H1 (cell line): ENCODE results near the gene UBASH3A. TPM values are rescaled to one million over a fixed set of nuclear protein-coding genes. Genes with fewer than 3 reads are reported as not detected.

Experiments used
- CTCF ChIA-PET: fragments of 300-600 bp; sonication (Branson Sonifier 250); formaldehyde crosslinking; loops from one replicate; lab custom pipeline; 2021; ENCODE audit not compliant: partially characterized antibody; lab: Charles Lee
- POLR2A ChIA-PET: fragments of 300-600 bp; sonication (Branson Sonifier 250); formaldehyde crosslinking; loops from one replicate; lab custom pipeline; 2021; ENCODE audit warnings: inconsistent platforms; ENCODE audit not compliant: partially characterized antibody; lab: Charles Lee
- DNase-seq, 2 experiments: peaks; one replicate each; pipeline versions ENCODE4 v3.0.0 to v3.0.0-alpha.2; 2010 to 2022; ENCODE audit warnings: low spot score in 2 of 2, low read depth in 1 of 2, mixed read lengths in 1 of 2
- FAIRE-seq: peaks from 2 replicates; lab custom pipeline; 2011; peaks lifted over from hg19 to GRCh38; lab: Jason Lieb, UNC
- H2AFZ ChIP-seq: 2 replicates; pipeline ENCODE4 v1.8.1; 2012; ENCODE audit warnings: low read length, inconsistent platforms
- H2AK5ac ChIP-seq: 2 replicates; pipeline ENCODE4 v1.6.1; 2013; ENCODE audit warnings: low read depth, low read length
- H2BK120ac ChIP-seq: replicated peaks from 2 replicates; pipeline ENCODE3; 2013; ENCODE audit warnings: low read depth, low read length, inconsistent platforms
- H2BK12ac ChIP-seq: 2 replicates; pipeline ENCODE4 v1.6.1; 2013; ENCODE audit warnings: low read depth, low read length
- H2BK15ac ChIP-seq: 2 replicates; pipeline ENCODE4 v1.6.1; 2013; ENCODE audit warnings: low read length
- H2BK20ac ChIP-seq: 2 replicates; pipeline ENCODE4 v1.6.1; 2013; ENCODE audit warnings: low read length
- H2BK5ac ChIP-seq: 2 replicates; pipeline ENCODE4 v1.6.1; 2013; ENCODE audit warnings: low read depth, low read length
- H3K14ac ChIP-seq: 2 replicates; pipeline ENCODE4 v1.6.1; 2013; ENCODE audit warnings: inconsistent platforms; ENCODE audit not compliant: insufficient read length
- H3K18ac ChIP-seq: 2 replicates; pipeline ENCODE4 v1.6.1; 2013; ENCODE audit warnings: low read length; ENCODE audit errors: extremely low read depth
- H3K23ac ChIP-seq: 2 replicates; pipeline ENCODE4 v1.6.1; 2013; ENCODE audit warnings: inconsistent platforms; ENCODE audit not compliant: insufficient read length
- H3K23me2 ChIP-seq: 2 replicates; pipeline ENCODE4 v1.6.1; 2013; ENCODE audit warnings: low read depth, low read length
- H3K27ac ChIP-seq: 2 replicates; pipeline ENCODE4 v1.6.1; 2011; ENCODE audit warnings: low read depth, low read length, inconsistent platforms
- H3K27me3 ChIP-seq, 4 experiments: replicated peaks in 1 of 4; 1 replicate in 1 of 4; 2 replicates in 3 of 4; pipeline versions ENCODE4 v1.6.1 to v1.8.1; 2011 to 2013; ENCODE audit warnings: low read length in 3 of 4, mild to moderate bottlenecking in 3 of 4, inconsistent platforms in 2 of 4, mixed read lengths in 2 of 4, moderate library complexity in 1 of 4; ENCODE audit not compliant: control insufficient read depth in 3 of 4, insufficient read depth in 3 of 4; ENCODE audit errors: extremely low read depth in 1 of 4
- H3K36me3 ChIP-seq, 4 experiments: 2 replicates each; pipeline versions ENCODE4 v1.6.1 to v1.8.1; 2011 to 2013; ENCODE audit warnings: mild to moderate bottlenecking in 4 of 4, low read length in 3 of 4, moderate library complexity in 2 of 4, control low read depth in 1 of 4, inconsistent platforms in 1 of 4; ENCODE audit not compliant: insufficient read depth in 4 of 4, control insufficient read depth in 2 of 4
- H3K4ac ChIP-seq: replicated peaks from 2 replicates; pipeline ENCODE3; 2013; ENCODE audit warnings: low read length, low read depth, mixed read lengths, inconsistent platforms; ENCODE audit not compliant: insufficient read length
- H3K4me1 ChIP-seq, 4 experiments: replicated peaks in 1 of 4; 1 replicate in 1 of 4; 2 replicates in 3 of 4; pipeline versions ENCODE4 v1.6.1 to v1.8.1; 2011 to 2013; ENCODE audit warnings: low read length in 3 of 4, inconsistent platforms in 2 of 4, mixed read lengths in 1 of 4; ENCODE audit not compliant: insufficient read depth in 4 of 4, control insufficient read depth in 3 of 4
- H3K4me2 ChIP-seq, 2 experiments: 2 replicates each; pipeline versions ENCODE4 v1.6.1 to v1.8.1; 2011 to 2013; ENCODE audit warnings: low read depth in 2 of 2, low read length in 2 of 2, control low read depth in 1 of 2, inconsistent platforms in 1 of 2, mild to moderate bottlenecking in 1 of 2; ENCODE audit not compliant: insufficient read depth in 1 of 2
- H3K4me3 ChIP-seq, 4 experiments: fragments of 200-600, 300-600 bp in 1 of 4; sonication (generic), shearing (Covaris generic), sonication (Bioruptor Twin) in 1 of 4; 2 replicates each; pipeline versions ENCODE4 v1.5.1 to v1.8.1; 2011 to 2016; ENCODE audit warnings: low read length in 4 of 4, low read depth in 3 of 4, control low read depth in 2 of 4, inconsistent platforms in 2 of 4, mild to moderate bottlenecking in 2 of 4, mixed read lengths in 1 of 4, moderate library complexity in 1 of 4; ENCODE audit not compliant: insufficient read depth in 2 of 4; ENCODE audit errors: extremely low read depth in 1 of 4
- H3K56ac ChIP-seq: replicated peaks from 2 replicates; pipeline ENCODE3; 2013; ENCODE audit warnings: low read depth, mild to moderate bottlenecking, mixed read lengths, low read length, inconsistent platforms; ENCODE audit not compliant: insufficient read length
- H3K79me1 ChIP-seq: 2 replicates; pipeline ENCODE4 v1.6.1; 2013; ENCODE audit warnings: low read depth, low read length, control low read depth
- H3K79me2 ChIP-seq, 2 experiments: 2 replicates each; pipeline versions ENCODE4 v1.6.1 to v1.8.1; 2012 to 2013; ENCODE audit warnings: low read length in 2 of 2, mild to moderate bottlenecking in 2 of 2, inconsistent platforms in 1 of 2; ENCODE audit not compliant: insufficient read depth in 2 of 2, control insufficient read depth in 1 of 2
- H3K9ac ChIP-seq, 4 experiments: replicated peaks in 1 of 4; 1 replicate in 1 of 4; 2 replicates in 3 of 4; pipeline versions ENCODE4 v1.6.1 to v1.8.1; 2011 to 2013; ENCODE audit warnings: low read depth in 3 of 4, low read length in 3 of 4, control low read depth in 2 of 4, mild to moderate bottlenecking in 2 of 4, moderate library complexity in 2 of 4, inconsistent platforms in 1 of 4; ENCODE audit errors: extremely low read depth in 1 of 4
- H3K9me3 ChIP-seq, 2 experiments: 2 replicates each; pipeline versions ENCODE4 v1.6.1 to v1.8.1; 2012 to 2013; ENCODE audit warnings: mild to moderate bottlenecking in 2 of 2, moderate library complexity in 2 of 2, control low read depth in 1 of 2, inconsistent platforms in 1 of 2, low read depth in 1 of 2, low read length in 1 of 2, mixed read lengths in 1 of 2; ENCODE audit not compliant: insufficient read depth in 2 of 2
- H4K20me1 ChIP-seq, 2 experiments: replicated peaks in 1 of 2; 2 replicates each; pipeline versions ENCODE3 to v1.8.1; 2011 to 2013; ENCODE audit warnings: inconsistent platforms in 2 of 2, low read length in 2 of 2, mild to moderate bottlenecking in 1 of 2; ENCODE audit not compliant: insufficient read depth in 2 of 2, control insufficient read depth in 1 of 2
- H4K5ac ChIP-seq: 2 replicates; pipeline ENCODE4 v1.6.1; 2013; ENCODE audit warnings: low read length, low read depth, mixed read lengths, inconsistent platforms; ENCODE audit not compliant: insufficient read length
- H4K8ac ChIP-seq: 2 replicates; pipeline ENCODE4 v1.8.0; 2013; ENCODE audit warnings: mild to moderate bottlenecking, moderate library complexity, low read length, inconsistent platforms; ENCODE audit not compliant: insufficient read depth; ENCODE audit errors: extremely low read depth
- H4K91ac ChIP-seq: replicated peaks from 2 replicates; pipeline ENCODE3; 2013; ENCODE audit warnings: low read length, mixed read lengths, inconsistent platforms; ENCODE audit not compliant: insufficient read length
- ASH2L ChIP-seq: fragments of 200-600, 300-600 bp; sonication (generic); IDR thresholded peaks from one replicate; pipeline ENCODE4 v1.7.1; 2017; ENCODE audit warnings: low read length
- GTF2F1 ChIP-seq: IDR thresholded peaks from 2 replicates; pipeline ENCODE4 v1.6.1; 2012; ENCODE audit warnings: low read depth, low read length, improper control_type of control experiment, borderline replicate concordance
- HDAC6 ChIP-seq: IDR thresholded peaks from one replicate; pipeline ENCODE4 v1.7.1; 2012; ENCODE audit warnings: low read depth, mild to moderate bottlenecking, inconsistent platforms, low read length, moderate library complexity
- RAD21 ChIP-seq, 2 experiments: IDR thresholded peaks in 1 of 2; conservative IDR thresholded peaks in 1 of 2; 2 replicates each; pipeline ENCODE4 v1.6.1; 2011; ENCODE audit warnings: low read depth in 2 of 2, low read length in 2 of 2, improper control_type of control experiment in 1 of 2, inconsistent platforms in 1 of 2, mild to moderate bottlenecking in 1 of 2, moderate library complexity in 1 of 2
- WGBS, 2 experiments: shearing (Covaris generic) in 1 of 2; methylation state at CpG; one replicate each; pipeline versions ENCODE4 v1.1.6 to v1.1.7; 2013 to 2015; ENCODE audit warnings: low lambda C conversion rate in 2 of 2, mixed read lengths in 2 of 2, inconsistent platforms in 1 of 2, low coverage in 1 of 2, missing lambda C conversion rate in 1 of 2; ENCODE audit not compliant: insufficient replicate concordance in 2 of 2, insufficient coverage in 1 of 2, insufficient read length in 1 of 2; ENCODE audit errors: extremely low coverage in 1 of 2, missing lambda C conversion rate in 1 of 2; 5-methylcytosine and 5-hydroxymethylcytosine counted together
- polyA plus RNA-seq, 7 experiments: library from polyadenylated mRNA; depleted of rRNA in 3 of 7; stranded (reverse) in 5 of 7; unstranded in 2 of 7; fragments of >200 nt in 5 of 7; fragments of 200-250 nt in 2 of 7; gene quantifications; 1 replicate in 5 of 7; 2 replicates in 1 of 7; 4 replicates in 1 of 7; pipeline versions ENCODE4 v1.2.1 to v1.2.3, GENCODE V29; 2011 to 2013; ENCODE audit warnings: missing spikeins in 2 of 7, mixed read lengths in 2 of 7
- total RNA-seq: library from RNA; stranded (reverse); fragmentation: NEBNext Ultra II Directional; extraction: Animal tissue kit (Norgen Biotek cat#: 25700); gene quantifications from 2 replicates; pipeline ENCODE4 v1.2.1, GENCODE V29; 2021

Gene UBASH3A
- total and polyA plus RNA-seq, 2 of the 8 experiments (the other 6 are each of a cell fraction or from before 2014, with no cell fraction given) = not detected

- FAIRE-seq (no peak), DNase-seq (no peak)
- Histone ChIP-seq H3K23me2 (peaks cover 2% of the 10 kb centered on the region; the same call in 1 of the 2 replicates), H4K91ac (no peak overlapping the region), H3K36me3 (no peaks in the 10 kb centered on the region), H4K8ac (no peak overlapping the region; the same call in 1 of the 2 replicates), H4K5ac (no peak overlapping the region), H2BK120ac (no peak overlapping the region), H3K18ac (no peak overlapping the region), H3K9me3 (no peaks in the 10 kb centered on the region), H3K4me1 (no peaks in the 10 kb centered on the region; a peak in 1 of 7 replicates), H3K79me2 (no peaks in the 10 kb centered on the region), H3K4ac (no peak overlapping the region), H3K4me3 (no peak overlapping the region), H3K23ac (no peak overlapping the region), H3K79me1 (no peaks in the 10 kb centered on the region), H2AK5ac (no peak overlapping the region), H3K14ac (no peak overlapping the region), H2BK15ac (no peak overlapping the region), H4K20me1 (peaks cover 0 to 5% of the 10 kb centered on the region in 2 experiments), H3K4me2 (no peak overlapping the region), H3K27me3 (no peaks in the 10 kb centered on the region), H3K9ac (no peak overlapping the region), H2AFZ (no peak overlapping the region), H3K27ac (no peak overlapping the region), H2BK5ac (no peak overlapping the region), H2BK12ac (no peak overlapping the region), H3K56ac (no peak overlapping the region), H2BK20ac (no peak overlapping the region)
- CTCF ChIA-PET = interaction anchor here (0.6 to 2.4 kb wide), 10 partner anchors 11 to 594 kb away, joined by 3 to 7 read pairs (median 3); no protein-coding TSS in a partner anchor
- 88% methylated on average over 9 of the region's 10 CpGs; no CpG with 5 or more reads in 1 of the 2 experiments for WGBS, 2 experiments
- POLR2A ChIA-PET = no interaction called here
- TF ChIP-seq ASH2L (no peak), RAD21 (IDR thresholded peaks at IDR 0.05 in 1 of 2, conservative IDR thresholded peaks at IDR 0.05 in 1 of 2; ENCODE audit: low read depth in 2 of 2, low read length in 2 of 2) (peak in 1 of 2 experiments; percentile 13; a peak in 1 of 4 replicates), HDAC6 (no peak), GTF2F1 (no peak)
Measured at GRCh38 chr21:42444745-42445059, 41.0 kb downstream of the UBASH3A start.
